HG03064 (cell line): ENCODE measurements around the gene TRMT6.

Source experiments
- ATAC-seq: cut with Tn5 transposase; IDR thresholded peaks from one replicate; pipeline ENCODE4 v1.9.1; 2021; ENCODE audit warnings: low read depth; ENCODE audit not compliant: unreplicated experiment

The TRMT6 gene

DNA sequence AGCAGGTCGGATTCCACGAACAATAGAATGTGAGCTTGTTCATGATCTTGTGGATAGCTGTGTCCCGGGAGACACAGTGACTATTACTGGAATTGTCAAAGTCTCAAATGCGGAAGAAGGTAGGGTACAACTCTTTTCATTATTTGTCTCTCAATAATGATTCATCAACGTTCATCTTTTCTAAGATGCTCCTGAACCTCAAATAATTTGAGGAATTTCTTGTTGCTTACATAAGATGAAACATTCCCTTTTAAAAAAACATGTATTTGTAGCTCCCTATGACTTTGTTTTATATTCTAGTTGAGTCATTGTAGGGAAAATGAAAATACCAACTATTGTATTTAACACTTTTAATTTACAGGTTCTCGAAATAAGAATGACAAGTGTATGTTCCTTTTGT lies 17.1 kb upstream of the TRMT6 start:
- no peak for ATAC-seq

DNA sequence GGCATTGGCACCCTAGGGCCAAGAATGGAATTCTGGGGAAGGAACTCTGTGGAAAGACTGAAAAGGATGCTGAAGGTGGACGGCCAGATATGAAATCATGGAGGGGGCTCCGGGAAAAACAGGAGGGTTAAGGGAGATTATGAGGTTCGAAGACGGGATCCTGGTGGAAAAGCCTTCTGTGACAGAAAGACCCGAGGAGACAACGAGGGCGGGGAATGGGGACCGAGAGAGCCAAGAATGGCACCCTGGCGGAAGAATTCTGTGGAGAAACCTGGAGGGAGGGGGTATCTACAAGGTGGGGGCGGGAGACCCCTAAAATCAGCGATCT lies 426 bp downstream of the TRMT6 start:
- no peak for ATAC-seq

- no peak for ATAC-seq
Observed at GRCh38 chr20:5947276-5947675, 3.1 kb downstream of the TRMT6 start.

DNA sequence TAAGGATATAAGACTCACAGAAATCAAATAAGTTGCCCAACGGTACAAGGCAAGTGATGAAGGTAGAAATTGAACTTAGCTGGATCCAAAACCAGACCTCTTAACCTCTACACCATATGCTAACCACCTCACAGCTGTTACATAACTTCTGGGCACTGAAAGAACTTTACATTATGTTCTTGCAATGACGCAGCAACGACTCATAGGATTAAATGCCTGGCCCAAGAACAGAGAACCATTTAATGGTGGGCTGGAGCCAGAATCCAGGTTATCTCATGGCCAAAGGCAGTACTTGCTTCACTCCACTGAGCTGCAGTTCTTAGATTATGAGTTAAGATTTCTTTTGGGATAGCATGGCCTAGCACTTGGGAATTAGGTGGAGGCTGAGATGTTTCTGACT lies 4.4 kb downstream of the TRMT6 start:
- ATAC-seq, result no peak

- no peak for ATAC-seq
Observed at GRCh38 chr20:5938456-5939029, 11.8 kb downstream of the TRMT6 start.

GRCh38 chr20:5936238-5936637 lies 14.1 kb downstream of the TRMT6 start:
- ATAC-seq, result no peak

DNA sequence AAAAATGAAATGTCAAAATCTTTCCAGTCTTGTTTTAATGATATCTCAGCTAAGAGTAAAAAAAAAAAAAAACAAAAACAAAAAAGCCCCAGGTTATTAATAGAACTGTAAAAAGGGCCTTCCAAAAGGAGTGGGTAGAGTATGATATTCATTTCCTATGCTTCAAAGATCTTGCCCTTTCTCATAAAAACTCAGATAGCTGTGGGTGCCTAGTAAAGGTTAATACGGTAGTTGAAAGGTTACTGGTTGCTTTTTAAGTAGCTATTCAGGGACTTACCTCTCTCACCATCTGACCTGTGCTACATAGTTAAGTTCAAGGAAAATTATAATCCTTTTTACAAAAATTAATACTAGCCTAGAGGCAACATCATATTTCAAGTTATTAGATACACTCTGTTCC lies 14.9 kb downstream of the TRMT6 start:
- no peak for ATAC-seq

DNA sequence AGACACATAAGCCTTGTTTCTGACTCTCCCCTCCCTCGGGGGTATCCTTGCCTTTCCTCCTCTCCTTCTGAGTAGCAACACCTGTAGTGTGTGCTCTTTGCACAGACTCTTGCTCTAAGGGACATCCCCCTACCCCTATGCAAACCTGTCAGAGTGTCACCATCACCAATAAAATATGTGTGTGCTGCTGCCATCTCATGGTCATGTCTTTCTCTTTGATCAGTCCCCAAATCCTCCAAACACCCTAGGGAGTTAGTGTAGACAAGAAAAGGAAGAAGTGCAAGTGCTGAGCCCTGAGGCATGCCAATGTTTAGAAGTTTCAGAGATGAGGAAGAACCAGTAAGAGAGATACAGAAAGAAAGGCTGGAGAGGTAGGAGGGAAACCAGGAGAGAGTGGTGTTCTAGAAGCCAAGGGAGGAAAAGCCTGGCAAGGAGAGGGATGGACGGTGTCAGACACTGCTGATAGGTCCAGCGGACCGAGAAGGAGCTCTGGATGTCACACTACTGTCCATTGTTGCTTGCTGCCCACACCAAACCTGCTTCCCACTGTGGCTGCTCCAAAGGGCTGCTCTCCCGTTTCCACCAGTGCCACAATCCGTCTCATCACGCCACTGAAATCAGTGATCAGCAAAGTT lies 16.4 kb downstream of the TRMT6 start:
- no peak for ATAC-seq

- no peak for ATAC-seq
Observed at GRCh38 chr20:5932796-5933195, 17.5 kb downstream of the TRMT6 start.

DNA sequence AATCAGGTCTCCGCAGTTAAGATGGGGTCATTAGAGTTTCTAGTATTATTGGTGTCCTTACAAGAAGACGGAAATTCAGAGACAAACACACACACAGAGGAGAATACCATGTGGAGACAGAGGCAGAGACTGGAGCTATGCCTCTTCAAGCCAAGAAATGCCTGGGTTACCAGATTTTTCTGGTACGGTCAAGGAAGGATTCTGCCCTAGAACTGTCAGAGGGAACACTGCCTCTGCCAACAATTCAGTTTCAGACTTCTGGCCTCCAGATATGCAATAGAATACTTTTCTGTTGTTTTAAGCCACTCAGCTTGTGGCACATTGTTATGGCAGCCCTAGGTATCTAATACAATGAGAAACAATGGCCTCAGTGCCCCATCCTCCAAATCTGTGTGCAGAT lies 18.9 kb downstream of the TRMT6 start:
- no peak for ATAC-seq

DNA sequence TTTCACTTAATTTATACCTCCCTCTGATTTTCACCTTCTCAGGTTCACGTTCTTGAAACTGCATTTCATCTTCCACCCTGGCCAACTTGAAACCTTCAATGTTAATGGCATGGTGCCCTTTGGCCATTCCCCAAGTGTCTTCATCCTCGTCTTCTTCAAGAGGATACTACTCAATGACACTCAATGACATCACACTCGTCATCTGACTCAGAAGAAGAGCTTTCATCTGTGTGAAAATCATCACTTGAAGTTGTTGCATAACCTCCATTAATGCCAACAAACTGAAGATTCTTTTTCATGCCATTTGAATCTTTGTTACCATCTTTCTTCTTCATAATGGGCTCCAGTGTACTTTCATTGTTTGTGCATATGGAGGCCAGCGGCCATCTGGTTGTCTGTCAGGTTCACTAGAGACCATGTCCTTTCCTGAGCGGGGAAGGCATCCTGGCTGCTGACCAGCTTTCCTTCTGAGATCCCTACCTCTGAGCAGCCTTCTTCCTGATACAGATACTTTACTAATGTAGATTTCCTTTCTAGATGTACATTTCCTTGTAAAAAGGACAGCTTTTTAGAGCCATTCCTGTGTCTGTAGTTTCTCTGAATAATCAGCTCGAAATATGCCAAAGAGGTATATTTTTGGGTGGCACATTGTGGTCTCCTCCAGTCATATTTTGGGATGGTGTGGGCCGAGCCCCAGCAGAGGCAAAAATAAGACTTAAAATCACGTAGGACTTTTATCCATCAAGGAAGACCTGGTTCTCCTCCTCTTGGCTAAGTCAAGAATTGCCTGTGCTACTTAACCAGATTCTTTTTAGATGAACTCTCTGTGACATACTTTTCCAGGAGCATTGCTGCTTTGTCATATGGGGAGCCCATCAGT lies 21.3 kb downstream of the TRMT6 start:
- ATAC-seq, result no peak

DNA sequence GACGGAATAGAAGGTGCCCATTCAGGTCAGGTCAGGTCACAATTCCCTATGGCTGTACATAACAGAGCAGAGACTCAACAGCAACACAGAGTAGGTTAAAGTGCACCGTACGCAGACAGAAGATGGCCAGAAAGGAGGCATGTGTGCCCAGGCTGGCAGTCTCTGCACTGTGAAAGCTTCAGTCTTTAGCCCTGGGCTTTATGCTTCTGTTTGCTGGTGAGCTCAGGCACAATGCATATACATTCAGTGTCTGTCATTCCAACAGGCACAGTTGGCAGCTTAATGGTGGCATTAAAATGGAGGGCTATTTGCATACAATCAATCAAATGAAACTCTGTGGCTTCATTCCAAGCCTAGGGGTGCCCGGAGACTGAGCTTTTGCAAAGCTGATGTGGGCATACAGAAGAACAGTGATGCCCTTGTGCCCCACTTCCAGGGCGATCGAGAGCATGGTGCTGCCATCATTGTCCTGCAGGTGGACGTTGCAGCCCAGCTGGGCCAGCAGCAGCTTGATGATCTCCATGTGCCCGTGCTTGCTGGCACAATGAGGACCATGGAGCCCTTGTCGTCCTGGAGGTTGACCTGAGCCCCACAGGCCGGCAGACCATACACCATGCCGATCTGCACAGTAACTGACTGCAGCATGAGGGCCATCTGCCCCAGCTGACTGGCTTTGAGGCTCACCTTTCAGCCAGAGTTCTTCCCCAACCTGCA lies 22.4 kb downstream of the TRMT6 start:
- no peak for ATAC-seq

DNA sequence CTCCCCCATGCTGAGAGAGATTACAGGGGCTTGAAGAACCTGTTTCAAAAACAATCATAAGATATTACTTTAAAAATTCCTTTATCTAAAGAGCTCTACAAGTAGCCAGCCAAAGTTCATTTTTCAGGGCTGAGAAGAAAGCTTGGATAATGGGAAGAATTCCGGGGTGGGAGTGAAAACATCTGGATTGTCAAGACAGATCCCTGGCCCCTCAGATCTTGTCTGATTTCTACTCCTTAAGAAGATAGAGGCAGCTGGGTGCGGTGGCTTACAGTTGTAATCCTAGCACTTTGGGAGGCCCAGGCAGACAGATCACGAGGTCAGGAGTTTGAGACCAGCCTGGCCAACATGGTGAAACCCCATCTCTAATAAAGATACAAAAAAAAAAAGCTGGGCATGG lies 24.8 kb downstream of the TRMT6 start:
- ATAC-seq, result no peak

- no peak for ATAC-seq
Observed at GRCh38 chr20:5923493-5923892, 26.8 kb downstream of the TRMT6 start.

DNA sequence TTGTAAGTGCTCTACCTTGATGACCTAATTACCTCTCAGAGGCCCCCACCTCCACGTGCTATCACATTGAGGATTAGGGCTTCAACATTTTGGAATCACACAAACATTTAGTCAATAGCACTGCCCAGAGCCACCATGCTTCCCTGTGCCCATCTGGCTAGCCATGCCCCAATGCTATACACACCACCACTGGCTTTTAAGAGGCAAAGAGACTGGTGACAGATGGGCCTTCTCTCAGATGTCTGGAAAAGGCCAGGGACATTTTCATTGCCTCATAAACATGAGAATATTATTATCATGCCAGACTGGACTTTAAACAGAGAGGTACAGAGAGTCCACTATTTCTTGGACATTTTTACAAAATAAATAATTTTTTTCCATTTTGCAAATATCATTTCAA lies 29.8 kb downstream of the TRMT6 start:
- no peak for ATAC-seq

- no peak for ATAC-seq
Observed at GRCh38 chr20:5919626-5920544, 30.4 kb downstream of the TRMT6 start.

DNA sequence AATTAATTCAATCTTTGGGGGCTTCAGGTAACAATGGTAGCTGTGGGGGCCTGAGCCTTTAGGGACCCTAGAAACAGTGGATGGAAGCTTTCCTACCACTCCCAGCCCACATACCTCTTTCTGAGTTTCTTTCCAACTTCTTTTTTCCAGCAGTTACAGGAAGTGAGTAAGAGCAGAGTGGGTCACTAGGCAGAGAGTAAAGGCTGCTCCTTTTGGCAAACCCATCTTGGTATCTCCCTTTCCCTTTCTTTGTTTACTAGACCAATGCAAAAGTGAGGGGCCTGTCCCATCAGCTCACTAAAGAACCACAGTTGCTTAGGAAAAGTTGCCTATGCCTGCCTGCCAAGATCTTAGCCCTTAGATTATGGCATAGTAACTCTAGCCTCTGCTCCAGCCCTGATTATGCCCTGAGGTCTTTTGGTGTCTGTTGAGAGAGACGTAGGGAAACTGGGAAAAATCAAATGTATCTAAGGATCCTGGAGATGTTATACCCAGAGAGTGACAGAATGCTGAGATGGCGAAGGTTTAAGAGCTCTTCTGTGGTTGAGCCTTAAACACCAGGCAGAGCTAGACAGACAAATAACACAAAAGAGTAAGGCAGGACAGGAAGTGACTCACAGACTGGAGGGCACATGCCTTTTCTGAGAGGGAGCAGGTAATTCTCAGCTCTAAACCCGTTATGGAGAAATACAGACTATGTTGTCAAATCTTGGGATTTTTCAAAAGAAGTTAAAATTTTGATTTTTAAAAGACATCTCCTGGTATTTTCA lies 31.3 kb downstream of the TRMT6 start:
- no peak for ATAC-seq

GRCh38 chr20:5914859-5915258 lies 35.5 kb downstream of the TRMT6 start:
- ATAC-seq, result no peak

GRCh38 chr20:5913166-5913565 lies 37.2 kb downstream of the TRMT6 start:
- ATAC-seq, result no peak

GRCh38 chr20:5910186-5910585 lies 40.1 kb downstream of the TRMT6 start:
- no peak for ATAC-seq
